ENCODE results near the gene UPB1.
"Not testable (repeated sequence)": the region's sequence is repeated elsewhere in the genome, so short reads cannot be mapped to it uniquely, and the experiment has no call there.

Gene UPB1

DNA sequence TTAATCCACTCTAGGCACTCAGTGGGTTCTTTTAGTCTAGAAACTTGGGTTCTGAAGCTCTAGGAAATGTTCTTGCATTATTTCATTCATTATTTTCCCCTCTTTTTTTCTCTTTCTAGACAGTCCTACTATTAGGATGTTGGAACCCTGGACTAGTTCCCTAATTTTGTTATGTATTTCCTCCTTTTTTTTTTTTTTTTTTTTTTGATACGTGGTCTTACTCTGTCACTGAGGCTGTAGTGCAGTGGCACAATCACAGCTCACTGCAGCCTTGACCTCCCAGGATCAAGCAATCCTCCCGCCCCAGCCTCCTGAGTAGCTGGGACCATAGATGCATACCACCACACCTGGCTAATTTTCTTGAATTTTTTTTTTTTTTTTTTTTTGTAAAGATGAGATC, 9.4 kb downstream of the UPB1 start:
- DNase-seq (ENCODE audit: low spot score) = no peak

DNA sequence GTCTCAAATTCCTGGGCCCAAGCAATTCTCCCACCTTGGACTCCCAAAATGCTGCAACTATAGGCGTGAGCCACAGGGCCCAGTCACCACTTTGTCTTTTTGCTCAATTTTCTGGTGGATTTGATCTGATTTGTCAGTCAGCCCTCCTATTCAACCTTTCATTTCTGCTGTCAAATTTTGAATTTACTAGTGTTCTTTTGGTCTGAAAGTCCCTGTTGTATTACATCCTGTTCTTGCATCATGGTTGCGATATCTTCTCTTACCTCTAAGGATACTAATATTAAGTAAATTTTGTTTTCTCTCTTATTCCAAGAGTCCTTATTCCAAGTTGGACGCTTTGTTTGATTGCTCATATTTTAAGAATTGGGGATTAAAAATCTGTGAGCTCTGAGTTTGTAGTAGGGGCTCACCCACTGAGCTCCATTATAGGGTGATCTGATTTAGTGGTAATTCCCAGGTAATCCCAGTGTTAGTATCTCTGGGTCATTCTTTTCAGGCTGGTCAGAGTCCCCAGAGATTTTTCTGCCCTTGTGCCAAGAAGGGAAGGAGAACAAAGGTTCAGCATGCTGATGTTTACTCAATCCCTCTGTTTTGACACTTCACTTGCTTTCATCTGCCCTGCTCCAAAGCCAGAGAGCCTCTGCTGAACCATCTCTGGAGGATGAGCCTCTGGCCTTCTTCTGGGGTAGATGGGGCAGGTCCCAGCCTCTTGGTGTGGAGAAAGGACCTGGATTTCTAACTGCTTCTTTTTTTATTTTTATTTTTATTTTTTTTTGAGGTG, 10.0 kb downstream of the UPB1 start:
- DNase-seq (ENCODE audit: low spot score) = no peak

DNA sequence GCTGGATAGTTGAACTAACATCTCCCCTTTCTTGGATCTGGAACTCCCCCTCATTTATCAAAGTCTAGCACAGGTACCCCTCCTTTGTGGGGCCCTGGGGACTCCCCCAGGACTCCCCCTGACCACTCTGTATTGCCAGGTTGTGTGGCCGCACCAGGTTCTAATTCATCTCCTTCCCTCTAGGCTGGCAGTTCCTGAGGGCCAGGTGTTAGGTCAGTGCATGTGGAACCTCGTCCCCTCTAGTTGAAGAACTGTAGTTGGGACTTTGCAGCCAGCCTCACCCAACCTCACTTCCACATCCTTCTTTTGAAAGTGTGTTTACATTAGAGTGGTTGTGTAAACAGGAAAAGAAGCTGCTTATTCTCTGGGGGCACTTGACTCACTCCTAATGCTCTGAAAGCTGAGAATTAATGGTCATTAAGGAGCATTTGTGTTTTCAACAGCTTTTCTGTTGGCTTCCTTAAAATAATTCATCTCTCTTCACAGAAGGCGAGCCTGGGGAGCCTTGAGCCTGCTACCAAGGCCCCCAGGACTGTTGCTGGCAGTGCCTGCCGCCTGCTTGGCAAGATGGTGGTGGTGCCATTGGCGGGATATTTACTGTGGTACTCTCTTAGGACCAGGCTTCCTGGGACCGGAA, 11.8 kb downstream of the UPB1 start:
- no peak for DNase-seq (ENCODE audit: low spot score)

DNA sequence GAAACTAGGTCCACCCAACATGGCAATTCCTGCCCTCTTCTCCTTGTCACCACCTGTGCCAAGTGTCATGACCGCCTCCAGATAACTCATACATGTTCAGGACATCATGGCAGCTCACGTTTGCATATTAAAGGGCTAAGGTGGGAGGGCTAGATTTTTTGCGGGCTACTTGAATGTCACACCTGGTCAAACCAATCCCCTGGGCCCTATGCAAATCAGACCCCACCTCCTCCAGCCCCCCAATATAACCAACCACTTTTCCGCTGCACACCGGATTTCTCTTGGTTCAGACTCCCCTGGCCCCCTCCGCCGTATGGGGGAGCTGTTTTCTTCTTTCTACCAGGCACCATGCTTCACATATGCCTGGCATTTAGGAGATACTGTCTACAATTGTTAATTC, 12.6 kb downstream of the UPB1 start:
- DNase-seq (ENCODE audit: low spot score) = no peak

DNA sequence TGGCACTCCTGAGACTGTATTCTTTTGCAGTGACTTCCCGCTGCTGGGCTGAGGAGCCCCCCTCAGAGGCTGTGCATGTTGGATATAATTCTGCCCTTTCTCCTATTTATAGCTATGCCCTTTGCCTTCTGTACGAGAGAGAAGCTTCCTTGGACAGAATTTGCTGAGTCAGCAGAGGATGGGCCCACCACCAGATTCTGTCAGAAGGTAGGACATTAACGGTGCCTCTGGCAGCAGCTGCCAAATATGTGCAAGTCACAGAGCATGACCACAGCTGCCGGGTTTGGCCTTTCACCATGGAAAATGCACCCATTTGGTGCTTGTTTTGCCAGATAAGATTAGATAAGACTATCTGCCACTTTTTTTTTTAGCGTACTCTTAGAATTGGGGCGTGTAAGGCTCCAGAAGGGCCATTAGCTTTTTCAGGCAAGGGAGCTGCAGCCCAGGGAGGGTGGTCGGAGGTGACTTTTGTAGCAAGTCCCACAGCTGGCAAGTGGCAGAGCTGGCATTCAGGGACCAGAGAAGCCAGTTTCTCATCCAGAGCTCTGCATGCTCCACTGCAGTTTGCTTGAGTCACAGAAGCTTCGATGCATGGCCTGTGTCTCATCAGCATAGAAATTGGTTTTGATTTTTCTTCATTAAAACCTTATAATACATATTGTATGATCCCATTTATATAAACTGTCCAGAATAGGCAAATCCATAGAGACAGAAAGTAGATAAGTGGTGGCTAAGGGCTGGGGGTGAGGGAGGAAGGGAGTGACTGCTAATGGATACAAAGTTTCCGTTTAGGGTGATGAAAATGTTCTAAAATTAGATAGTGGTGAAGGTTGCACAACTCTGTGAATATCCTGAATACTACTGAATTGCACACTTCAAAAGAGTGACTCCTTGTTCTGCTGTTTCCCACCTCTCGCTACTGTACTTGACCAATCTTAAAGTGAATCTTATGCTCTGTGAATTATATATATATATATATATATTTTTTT, 15.8 kb downstream of the UPB1 start:
- DNase-seq (ENCODE audit: low spot score) = no peak

DNA sequence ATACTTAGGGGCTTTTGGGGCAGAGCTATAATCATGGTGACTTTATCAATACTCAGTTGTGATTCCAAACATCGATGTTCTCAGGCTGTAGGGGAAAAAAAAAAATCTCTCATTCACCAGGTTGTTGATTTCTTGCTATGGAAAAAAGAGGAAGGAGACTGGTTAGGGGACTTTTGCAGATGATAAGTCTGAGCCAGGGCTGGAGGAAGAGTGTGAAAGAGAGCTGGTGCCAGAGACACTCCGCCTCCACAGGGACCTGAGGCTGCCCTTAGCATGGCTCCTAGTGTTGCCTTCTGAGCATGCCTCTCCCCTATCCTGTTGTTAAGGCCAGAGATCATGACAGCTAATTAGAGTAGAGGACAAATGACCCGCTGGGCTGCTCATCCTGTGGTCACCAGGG, 16.9 kb downstream of the UPB1 start:
- no peak for DNase-seq (ENCODE audit: low spot score)

DNA sequence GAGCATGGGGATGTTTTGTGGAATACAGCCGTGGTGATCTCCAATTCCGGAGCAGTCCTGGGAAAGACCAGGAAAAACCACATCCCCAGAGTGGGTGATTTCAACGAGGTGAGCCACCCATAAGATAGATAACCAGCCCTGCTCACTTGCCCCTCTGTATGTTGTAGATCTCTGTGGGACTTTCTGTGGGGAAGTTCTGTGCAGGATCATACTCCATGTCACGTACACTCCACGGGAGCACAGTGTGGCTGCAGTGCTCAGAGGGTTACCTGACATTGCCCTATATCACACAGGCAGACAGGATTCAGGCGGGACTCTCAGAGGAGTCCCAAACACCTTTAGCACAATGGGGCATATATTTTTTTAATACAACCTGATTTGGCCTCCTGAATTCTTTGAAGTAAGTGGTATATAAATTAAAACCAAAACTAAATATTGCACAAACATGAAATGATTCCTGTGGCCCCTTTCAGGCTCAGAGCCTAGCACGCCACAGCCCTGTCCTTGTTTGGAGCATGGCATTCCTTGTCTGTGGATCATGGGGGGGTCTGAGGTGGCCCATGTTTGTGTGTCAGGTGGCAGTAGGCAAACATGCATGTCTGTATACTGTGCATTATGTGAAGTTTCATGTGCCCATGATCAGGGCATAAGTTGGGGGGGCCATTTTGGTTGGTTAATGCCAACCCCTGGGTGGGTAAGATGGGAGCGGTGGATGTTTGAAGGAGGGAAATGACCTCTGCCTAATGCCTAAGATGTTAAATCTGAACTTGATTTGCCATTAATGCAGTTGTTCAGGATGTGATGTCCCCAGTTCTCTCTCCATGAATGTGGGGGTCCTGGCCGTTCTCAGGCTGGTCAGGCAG, 18.5 kb downstream of the UPB1 start:
- no peak for DNase-seq (ENCODE audit: low spot score)

DNA sequence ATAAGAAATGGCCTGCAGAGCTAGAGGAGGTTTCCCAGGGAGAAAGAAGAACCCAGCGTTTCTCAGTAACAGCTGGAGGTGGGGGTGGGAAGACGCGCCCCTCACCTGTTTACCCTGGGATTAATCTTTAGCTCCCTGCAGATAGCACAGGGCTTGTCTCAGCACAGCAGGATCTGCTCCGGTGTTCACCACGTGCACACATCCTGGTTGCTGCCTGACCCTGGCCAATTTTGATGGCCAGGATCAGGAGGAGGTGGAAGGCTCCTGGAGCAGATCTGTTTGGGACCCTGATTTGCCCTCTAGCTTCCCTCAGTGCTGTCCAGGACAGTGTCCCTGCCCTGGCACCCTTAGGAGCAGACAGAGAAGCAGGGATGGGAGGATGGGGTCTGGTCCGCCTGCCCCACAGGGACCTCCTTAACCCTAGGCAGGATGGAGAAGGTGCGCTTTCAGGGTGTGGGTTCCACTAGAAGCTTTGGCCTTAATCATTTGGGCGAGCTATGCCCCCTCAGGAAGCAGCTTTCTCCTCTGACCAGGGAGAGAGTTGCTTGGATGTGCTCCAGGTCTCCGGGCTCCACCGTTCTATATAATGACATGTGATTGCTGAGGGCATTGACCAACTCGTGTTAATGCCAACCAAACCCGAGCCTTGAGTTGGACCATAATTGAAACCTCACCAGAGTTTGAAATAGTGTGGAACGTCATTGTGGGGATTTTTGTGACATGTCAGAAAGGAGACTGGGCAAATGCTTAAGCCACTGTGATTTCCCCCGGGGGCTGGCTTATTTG, 19.3 kb downstream of the UPB1 start:
- DNase-seq (ENCODE audit: low spot score) = no peak

DNA sequence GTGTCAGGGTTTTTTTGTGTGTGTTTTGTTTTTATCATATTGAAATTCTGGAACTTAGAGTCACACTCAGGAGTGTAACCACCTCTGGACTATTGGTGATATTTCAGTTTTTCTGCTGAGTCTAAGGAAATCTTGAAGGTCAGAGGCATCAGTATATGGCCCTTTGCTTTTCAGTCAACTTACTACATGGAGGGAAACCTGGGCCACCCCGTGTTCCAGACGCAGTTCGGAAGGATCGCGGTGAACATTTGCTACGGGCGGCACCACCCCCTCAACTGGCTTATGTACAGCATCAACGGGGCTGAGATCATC, 19.9 kb downstream of the UPB1 start:
- DNase-seq (ENCODE audit: low spot score) = no peak

DNA sequence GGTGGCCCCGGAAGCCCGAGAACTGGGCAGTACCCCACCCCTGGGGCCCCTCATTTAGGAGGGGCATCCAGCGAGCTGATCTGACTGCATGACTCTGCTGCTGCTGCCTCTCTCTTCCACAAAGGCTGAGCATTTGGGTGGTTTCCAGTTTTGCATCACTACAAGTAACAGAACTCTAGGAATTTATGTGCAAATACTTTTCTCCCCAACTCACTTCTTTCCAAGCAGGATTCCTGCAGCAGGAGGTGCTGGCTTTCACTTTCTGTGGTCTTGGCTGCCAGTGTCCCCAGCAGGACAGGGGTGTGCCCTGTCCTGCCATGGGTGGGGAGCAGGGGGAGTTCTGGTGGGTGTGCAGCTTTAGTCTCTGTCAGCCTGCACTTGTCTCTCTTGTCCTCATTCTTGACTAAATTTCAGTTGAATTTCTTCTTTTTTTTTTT, 21.2 kb downstream of the UPB1 start:
- DNase-seq (ENCODE audit: low spot score) = no peak

DNA sequence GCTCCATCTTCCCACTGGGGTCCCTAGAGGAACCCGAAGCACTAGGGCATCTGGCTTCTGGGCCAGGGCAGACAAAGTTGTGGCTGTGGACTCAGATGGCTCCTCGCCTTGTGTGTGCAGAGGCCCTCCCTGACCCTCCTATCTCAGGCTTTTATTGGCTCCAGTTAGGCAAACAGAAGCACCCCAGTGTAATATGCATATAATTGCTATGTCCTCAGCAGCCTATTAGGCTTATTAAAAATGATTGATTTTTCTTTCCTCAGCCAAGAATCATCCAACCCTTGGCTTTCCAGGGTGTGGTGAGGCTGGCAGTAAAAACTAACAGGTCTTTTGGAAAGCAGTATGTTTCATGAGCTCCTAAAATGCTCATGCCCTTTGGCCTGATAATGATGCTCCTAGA, 22.3 kb downstream of the UPB1 start:
- DNase-seq (ENCODE audit: low spot score) = no peak

DNA sequence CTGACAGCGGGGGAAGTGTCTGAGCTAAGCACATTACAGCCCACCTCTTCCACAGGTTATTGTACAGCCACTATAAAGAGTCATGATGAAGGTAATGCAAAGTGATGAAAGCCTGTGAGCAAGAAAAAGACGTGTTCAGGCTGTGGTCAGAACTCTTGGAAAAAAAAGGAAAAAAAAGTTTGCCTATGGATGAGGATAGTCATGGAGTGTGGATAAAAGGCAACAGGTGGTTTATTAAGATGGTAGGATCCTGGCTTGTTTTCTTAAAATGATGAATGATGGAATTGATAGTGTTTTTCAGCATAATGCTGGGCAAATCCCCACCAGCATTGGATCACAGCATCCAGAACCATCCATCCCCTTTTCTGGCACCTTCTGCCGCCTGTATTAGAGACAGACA, 23.1 kb downstream of the UPB1 start:
- DNase-seq (ENCODE audit: low spot score) = no peak

DNA sequence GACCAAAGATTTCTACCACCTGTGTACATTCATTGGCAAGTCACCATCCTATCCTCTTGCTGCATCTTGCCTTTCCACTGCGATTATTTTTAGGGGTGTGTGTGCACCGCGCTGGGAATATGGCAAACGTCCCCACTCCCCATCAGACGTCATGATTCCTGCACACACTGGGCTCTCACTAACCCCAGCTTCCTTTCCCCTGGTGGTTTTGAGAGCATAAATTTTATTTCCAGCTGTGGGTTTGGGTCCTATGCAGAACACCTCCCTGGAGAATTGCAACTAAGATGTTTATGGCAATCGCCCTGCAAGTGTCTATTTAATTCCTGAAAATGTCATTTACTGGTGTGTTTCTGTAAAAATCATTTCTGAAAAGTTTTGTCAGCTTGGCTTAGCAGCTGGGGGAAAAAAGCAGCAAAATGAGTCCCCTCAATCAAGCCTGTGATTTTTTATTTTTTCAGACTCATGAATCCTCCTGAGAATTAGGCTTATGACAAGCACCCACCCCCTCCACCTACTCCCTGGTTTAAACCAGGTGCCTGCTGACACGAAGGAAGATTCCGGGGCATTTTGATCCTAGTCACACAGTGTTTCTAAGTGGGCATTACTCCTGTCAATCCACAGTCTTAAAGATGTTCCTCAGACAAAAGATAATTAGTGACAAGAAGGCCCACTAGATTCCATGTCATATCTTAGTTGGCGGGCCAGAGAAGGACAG, 23.8 kb downstream of the UPB1 start:
- no peak for DNase-seq (ENCODE audit: low spot score)

DNA sequence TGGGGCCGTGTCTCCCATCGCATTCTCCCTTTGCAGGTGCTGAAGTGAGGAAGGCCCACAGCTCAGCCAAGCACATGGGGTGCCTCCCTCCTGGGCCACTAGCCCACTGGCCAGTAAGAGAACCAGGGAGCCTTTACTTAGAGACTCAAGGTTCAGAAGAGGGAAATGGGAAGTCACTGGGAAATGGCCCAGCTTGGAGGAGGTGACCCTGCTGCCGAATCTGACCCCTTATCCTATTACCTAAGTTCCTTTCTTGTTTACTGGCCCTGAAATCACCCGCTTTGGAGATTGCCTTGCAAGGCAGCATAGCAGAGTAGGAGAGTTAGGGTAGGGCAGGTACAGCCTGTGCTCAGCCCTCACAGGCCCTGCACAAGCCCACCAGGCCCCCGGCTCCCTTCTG, 24.4 kb downstream of the UPB1 start:
- no peak for DNase-seq (ENCODE audit: low spot score)

DNA sequence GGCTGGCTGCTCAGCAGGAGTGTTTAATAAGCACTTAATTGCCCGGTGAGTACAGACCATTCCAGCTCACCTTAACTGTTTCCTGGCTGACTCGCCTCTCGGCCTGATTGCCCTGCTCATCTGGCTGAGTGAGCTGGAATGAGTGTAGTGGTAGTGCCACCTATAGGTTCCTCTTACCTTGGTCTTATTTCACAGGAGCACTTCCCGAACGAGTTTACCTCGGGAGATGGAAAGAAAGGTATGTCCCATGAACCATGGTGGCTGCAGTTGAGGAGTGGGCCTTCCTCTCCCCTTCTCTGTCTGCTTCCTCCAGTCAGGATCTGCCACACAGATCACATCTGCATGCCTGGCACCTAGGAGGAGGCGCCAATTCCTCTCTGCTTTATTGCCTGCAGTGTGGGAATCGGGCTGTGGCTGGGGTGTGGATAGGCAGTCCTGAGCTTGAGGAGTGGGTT, 26.7 kb downstream of the UPB1 start:
- DNase-seq (ENCODE audit: low spot score) = peak; percentile 86

DNA sequence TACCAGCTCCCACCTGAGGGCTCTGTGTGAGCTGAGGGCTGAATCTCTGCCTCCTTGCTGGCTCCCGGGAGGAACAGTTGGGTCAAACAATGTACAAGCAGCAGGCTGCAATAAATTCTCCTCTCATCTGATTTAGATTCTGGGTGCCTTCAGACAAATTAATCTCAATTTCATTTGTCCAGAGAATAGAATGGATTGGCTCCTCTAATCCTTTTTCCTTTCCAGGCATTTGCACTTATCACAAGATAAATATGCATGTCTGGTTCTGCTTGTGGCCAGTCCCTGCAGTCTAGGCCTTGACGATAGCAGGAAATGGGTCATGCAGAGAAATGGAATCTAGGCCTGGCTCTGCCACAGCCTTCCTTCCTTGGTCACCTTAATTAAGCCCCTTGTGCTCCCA, 28.7 kb downstream of the UPB1 start:
- DNase-seq (ENCODE audit: low spot score) = no peak

DNA sequence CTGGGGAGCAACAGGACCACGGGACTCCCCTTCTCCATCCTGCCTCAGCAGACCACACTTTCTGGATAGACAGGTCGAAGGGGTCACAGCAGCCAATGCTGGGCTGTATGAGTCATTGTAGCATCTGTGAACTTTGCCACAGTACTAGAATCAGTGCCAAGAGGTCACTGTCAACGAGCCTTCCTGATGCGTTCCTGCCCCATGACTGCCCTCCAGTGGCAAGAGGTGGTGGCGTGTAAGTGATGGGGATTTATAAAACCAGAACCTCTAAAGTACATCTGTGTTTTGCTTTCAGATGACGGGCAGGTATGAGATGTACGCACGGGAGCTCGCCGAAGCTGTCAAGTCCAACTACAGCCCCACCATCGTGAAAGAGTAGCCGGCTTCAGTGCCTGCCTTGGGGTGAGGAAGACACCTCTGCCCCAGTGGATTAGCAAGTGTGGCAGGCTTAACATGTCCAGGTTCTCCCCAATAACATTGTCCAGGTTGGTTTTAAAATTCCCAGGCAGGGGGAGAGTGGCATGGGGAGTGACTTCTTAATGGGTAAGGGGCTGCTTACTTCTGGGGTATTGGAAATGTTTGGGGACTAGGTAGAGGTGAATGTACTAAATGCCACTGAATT, 30.4 kb downstream of the UPB1 start:
- DNase-seq (ENCODE audit: low spot score) = peak; percentile 73

DNA sequence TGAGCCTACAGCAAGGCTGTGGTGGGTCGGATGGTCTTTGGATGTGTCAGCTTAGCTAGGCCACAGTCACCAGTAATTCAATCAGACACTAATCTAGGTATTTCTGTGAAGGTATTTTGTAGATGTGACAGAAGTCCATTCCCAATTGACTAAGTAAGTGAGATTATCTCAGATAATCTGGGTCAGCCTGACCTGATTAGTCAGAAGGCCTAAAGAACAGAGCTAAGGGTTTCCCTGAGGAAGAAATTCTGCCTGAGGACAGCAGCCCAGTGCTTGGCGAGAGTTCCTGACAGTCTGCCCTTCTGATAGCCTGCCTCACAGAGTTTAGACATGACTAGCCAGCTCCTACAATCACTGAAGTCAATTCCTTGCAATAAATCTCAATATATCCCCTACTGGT, 31.1 kb downstream of the UPB1 start:
- DNase-seq (ENCODE audit: low spot score) = no peak

DNA sequence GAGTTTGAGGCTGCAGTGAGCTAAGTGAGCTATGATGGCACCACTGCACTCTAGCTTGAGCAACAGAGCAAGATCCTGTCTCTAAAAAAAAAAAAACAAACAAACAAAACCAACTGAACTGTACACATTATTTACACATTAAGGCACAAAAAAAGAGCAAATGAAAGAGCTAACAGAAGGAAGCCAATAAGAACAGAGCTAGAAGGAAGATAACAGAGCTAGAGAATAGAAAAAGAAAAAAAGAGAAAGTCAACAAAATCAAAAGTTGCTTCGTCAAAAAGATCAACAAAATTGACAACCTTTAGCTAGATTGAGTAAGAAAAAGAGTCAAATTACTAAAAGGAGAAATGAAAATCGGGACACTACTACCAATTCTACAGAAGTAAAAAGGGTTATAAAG, 34.8 kb downstream of the UPB1 start:
- no peak for DNase-seq (ENCODE audit: low spot score)

DNA sequence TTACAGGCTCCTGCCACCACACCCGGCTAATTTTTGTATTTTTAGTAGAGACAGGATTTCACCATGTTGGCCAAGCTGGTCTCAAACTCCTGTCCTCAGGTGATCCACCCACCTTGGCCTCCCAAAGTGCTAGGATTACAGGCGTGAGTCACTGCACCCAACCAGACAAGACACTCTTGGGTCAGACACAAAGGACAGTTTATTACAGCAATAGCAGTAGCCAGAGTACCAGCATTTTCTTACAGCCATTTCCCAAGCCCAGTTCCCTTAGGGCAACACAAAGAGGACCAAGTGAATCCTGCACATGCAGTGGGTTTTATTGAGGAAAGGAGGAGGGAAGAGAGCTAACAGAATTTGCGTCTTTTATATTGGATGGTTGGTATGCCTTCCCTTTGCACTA, 35.8 kb downstream of the UPB1 start:
- DNase-seq (ENCODE audit: low spot score) = not testable (repeated sequence)
